CD4-positive, alpha-beta T cell treated with Interleukin-10 for 1 hour (primary cell): ENCODE results near the gene LAT.
A peak's percentile ranks its signal among the peaks of the same experiment; 100 is the strongest.
"Not testable (repeated sequence)": the region's sequence is repeated elsewhere in the genome, so short reads cannot be mapped to it uniquely, and the experiment has no call there.

Source experiments
- DNase-seq: peaks from one replicate; pipeline ENCODE4 v3.0.0-alpha.2; 2020

The LAT gene

GRCh38 chr16:28977703-28978662 is 6.9 kb upstream of the LAT start:
- DNase-seq, result peak; percentile 57

- not testable (repeated sequence) for DNase-seq
Measured at GRCh38 chr16:28980330-28980729, 4.5 kb upstream of the LAT start.

- no peak for DNase-seq
Measured at GRCh38 chr16:28980929-28981328, 3.9 kb upstream of the LAT start.

GRCh38 chr16:28981517-28981916 is 3.3 kb upstream of the LAT start:
- DNase-seq, result peak; percentile 39

- DNase-seq, result no peak
Measured at GRCh38 chr16:28982418-28982817, 2.4 kb upstream of the LAT start.

- no peak for DNase-seq
Measured at GRCh38 chr16:28982949-28983348, 1.9 kb upstream of the LAT start.

GRCh38 chr16:28983644-28984043 is 1.2 kb upstream of the LAT start:
- no peak for DNase-seq

GRCh38 chr16:28984091-28984490 is 761 bp upstream of the LAT start:
- no peak for DNase-seq

- no peak for DNase-seq
Measured at GRCh38 chr16:28985211-28986041, 574 bp downstream of the LAT start.

GRCh38 chr16:28986046-28986445 is 1.2 kb downstream of the LAT start:
- DNase-seq, result no peak

- DNase-seq, result no peak
Measured at GRCh38 chr16:28986492-28986891, 1.6 kb downstream of the LAT start.

- DNase-seq, result no peak
Measured at GRCh38 chr16:28987170-28987853, 2.5 kb downstream of the LAT start.

- DNase-seq, result no peak
Measured at GRCh38 chr16:28989363-28989762, 4.5 kb downstream of the LAT start.

- DNase-seq, result peak; percentile 39
Measured at GRCh38 chr16:28990375-28991040, 5.7 kb downstream of the LAT start.

GRCh38 chr16:28991687-28992086 is 6.8 kb downstream of the LAT start:
- no peak for DNase-seq

GRCh38 chr16:28992496-28992895 is 7.6 kb downstream of the LAT start:
- DNase-seq, result no peak

GRCh38 chr16:28998837-28999236 is 14.0 kb downstream of the LAT start:
- no peak for DNase-seq

GRCh38 chr16:28999577-28999976 is 14.7 kb downstream of the LAT start:
- DNase-seq, result no peak

GRCh38 chr16:29000019-29000418 is 15.2 kb downstream of the LAT start:
- no peak for DNase-seq

- DNase-seq, result not testable (repeated sequence)
Measured at GRCh38 chr16:29004496-29005139, 19.8 kb downstream of the LAT start.

GRCh38 chr16:29007730-29008593 is 23.1 kb downstream of the LAT start:
- peak; percentile 67 for DNase-seq
